GM12878 (cell line): ENCODE results near the gene ST7. TPM values are rescaled to one million over a fixed set of nuclear protein-coding genes. Genes with fewer than 3 reads are reported as not detected.
A peak's percentile ranks its signal among the peaks of the same experiment; 100 is the strongest.

Source experiments
- ATAC-seq: fragments of 200-7000 bp; cut with Tn5 transposase; 3 replicates; pipeline ENCODE4 v1.9.1; 2020; ENCODE audit warnings: mild to moderate bottlenecking, moderate library complexity
- BruUV-seq: library from RNA; stranded (reverse); fragments of 400-500 nt; replicated peaks from 2 replicates; lab custom pipeline; 2021; lab: Mats Ljungman, UMichigan
- CTCF ChIA-PET: fragments of 300-600 bp; sonication (Branson Sonifier 250); formaldehyde crosslinking; extraction: SDS; loops from one replicate; lab custom pipeline; 2021; ENCODE audit warnings: inconsistent platforms; lab: Yijun Ruan, JAX
- POLR2A ChIA-PET: fragments of 350-600 bp; formaldehyde crosslinking; extraction: SDS; loops from one replicate; lab custom pipeline; 2021; ENCODE audit warnings: inconsistent platforms; lab: Charles Lee
- RAD21 ChIA-PET: fragments of 300-600 bp; sonication (Branson Sonifier 250); formaldehyde crosslinking; loops from one replicate; lab custom pipeline; 2023; ENCODE audit warnings: antibody characterized with exemption; ENCODE audit not compliant: unreplicated experiment; lab: Charles Lee
- SMC1A ChIA-PET: fragments of 300-600 bp; sonication (Branson Sonifier 250); formaldehyde crosslinking; loops from one replicate; lab custom pipeline; 2023; ENCODE audit not compliant: unreplicated experiment, uncharacterized antibody; lab: Charles Lee
- DNase-seq: peaks from one replicate; pipeline ENCODE4 v3.0.0-alpha.2; 2011; ENCODE audit warnings: low read depth, low spot score
- FAIRE-seq: peaks from 3 replicates; lab custom pipeline; 2011; peaks lifted over from hg19 to GRCh38; lab: Jason Lieb, UNC
- H2AFZ ChIP-seq: 2 replicates; pipeline ENCODE4 v1.6.0; 2011; ENCODE audit warnings: low read depth, low read length, control low read depth; ENCODE audit not compliant: control insufficient read depth
- H3K27ac ChIP-seq: 2 replicates; pipeline ENCODE4 v1.5.1; 2011; ENCODE audit warnings: control low read depth; ENCODE audit not compliant: control insufficient read depth, insufficient read depth
- H3K27me3 ChIP-seq, 2 experiments: replicated peaks in 1 of 2; 2 replicates each; pipeline versions ENCODE4 v1.6.0 to v1.6.1; 2011; ENCODE audit warnings: low read length in 1 of 2; ENCODE audit not compliant: control insufficient read depth in 2 of 2, insufficient read depth in 2 of 2
- H3K36me3 ChIP-seq, 2 experiments: 2 replicates each; pipeline ENCODE4 v1.5.1; 2011; ENCODE audit warnings: low read length in 1 of 2; ENCODE audit not compliant: control insufficient read depth in 2 of 2, insufficient read depth in 2 of 2
- H3K4me1 ChIP-seq: 2 replicates; pipeline ENCODE4 v1.6.1; 2011; ENCODE audit warnings: mild to moderate bottlenecking, low read length, moderate library complexity, mixed read lengths; ENCODE audit not compliant: control insufficient read depth, insufficient read depth
- H3K4me2 ChIP-seq: 2 replicates; pipeline ENCODE4 v1.6.0; 2011; ENCODE audit warnings: control low read depth; ENCODE audit not compliant: control insufficient read depth, insufficient read depth
- H3K4me3 ChIP-seq: fragments of 200-600 bp; sonication (generic); 2 replicates; pipeline ENCODE4 v1.5.1; 2016
- H3K79me2 ChIP-seq: 2 replicates; pipeline ENCODE4 v1.6.0; 2011; ENCODE audit warnings: low read length; ENCODE audit not compliant: control insufficient read depth, insufficient read depth
- H3K9ac ChIP-seq: 2 replicates; pipeline ENCODE4 v1.8.0; 2011; ENCODE audit warnings: low read length, control low read depth, mixed read lengths; ENCODE audit not compliant: control insufficient read depth, insufficient read depth
- H3K9me3 ChIP-seq: replicated peaks from 3 replicates; pipeline ENCODE4 v1.5.1; 2011; ENCODE audit warnings: mild to moderate bottlenecking, low read length; ENCODE audit not compliant: control insufficient read depth, insufficient read depth
- H4K20me1 ChIP-seq: 2 replicates; pipeline ENCODE4 v1.6.0; 2011; ENCODE audit not compliant: control insufficient read depth, insufficient read depth
- ATF3 ChIP-seq: IDR thresholded peaks from 2 replicates; pipeline ENCODE4 v1.6.1; 2011; ENCODE audit warnings: low read depth, mild to moderate bottlenecking, low read length, moderate library complexity, borderline replicate concordance; ENCODE audit errors: extremely low read depth
- CREM ChIP-seq: IDR thresholded peaks from 2 replicates; pipeline ENCODE4 v1.6.1; 2014; ENCODE audit warnings: antibody characterized with exemption, low read depth
- CTCF ChIP-seq, 3 experiments: IDR thresholded peaks in 2 of 3; conservative IDR thresholded peaks in 1 of 3; 2 replicates each; pipeline ENCODE4 v1.5.1; 2011; ENCODE audit warnings: low read depth in 3 of 3, low read length in 3 of 3, mild to moderate bottlenecking in 3 of 3, control low read depth in 2 of 3, moderate library complexity in 2 of 3, inconsistent platforms in 1 of 3, mixed read lengths in 1 of 3; ENCODE audit not compliant: control insufficient read depth in 2 of 3, insufficient read depth in 1 of 3; ENCODE audit errors: extremely low read depth in 1 of 3
- EP300 ChIP-seq, 2 experiments: fragments of 150-350 bp in 1 of 2; IDR thresholded peaks; 2 replicates each; pipeline ENCODE4 v1.6.1; 2011 to 2012; ENCODE audit warnings: low read depth in 2 of 2, low read length in 2 of 2, borderline replicate concordance in 1 of 2, improper control_type of control experiment in 1 of 2, inconsistent platforms in 1 of 2; ENCODE audit not compliant: control insufficient read depth in 1 of 2
- RAD21 ChIP-seq: IDR thresholded peaks from 2 replicates; pipeline ENCODE4 v1.6.1; 2011; ENCODE audit warnings: mild to moderate bottlenecking, low read depth, low read length, moderate library complexity; ENCODE audit not compliant: insufficient read depth
- SMC3 ChIP-seq: IDR thresholded peaks from 2 replicates; pipeline ENCODE4 v1.6.1; 2011; ENCODE audit warnings: low read length, improper control_type of control experiment, borderline replicate concordance
- YY1 ChIP-seq: IDR thresholded peaks from 2 replicates; pipeline ENCODE4 v1.6.1; 2011; ENCODE audit warnings: low read depth, mild to moderate bottlenecking, low read length
- WGBS: methylation state at CpG from one replicate; pipeline ENCODE4 v1.1.6; 2016; ENCODE audit warnings: low lambda C conversion rate; ENCODE audit not compliant: insufficient replicate concordance, insufficient coverage; ENCODE audit errors: missing lambda C conversion rate; 5-methylcytosine and 5-hydroxymethylcytosine counted together
- in situ Hi-C: fragments of 300-500 bp; cut with MboI; formaldehyde crosslinking; loops from 9 replicates; pipeline ENCODE4 v1.14.3; 2018; ENCODE audit warnings: mixed read lengths
- intact Hi-C: fragments of 100-400 bp; cut with micrococcal nuclease; formaldehyde crosslinking; loops from one replicate; pipeline ENCODE4 v1.14.2; 2022; ENCODE audit not compliant: unreplicated experiment
- polyA plus RNA-seq, 11 experiments: library from polyadenylated mRNA; depleted of rRNA in 4 of 11; unstranded in 6 of 11; stranded (reverse) in 5 of 11; fragments of >200 nt; fragmentation: Nextera tagmentation in 4 of 11; fragmentation: Illumina TruSeq in 1 of 11; extraction: Ambion mirVana in 4 of 11; extraction: Trizol in 1 of 11; gene quantifications; 1 replicate in 1 of 11; 2 replicates in 10 of 11; pipeline versions ENCODE4 v1.2.1 to v1.2.3, GENCODE V29; 2011 to 2016; ENCODE audit warnings: inconsistent platforms in 2 of 11, missing spikeins in 2 of 11, low read depth in 1 of 11
- total RNA-seq, 4 experiments: library from RNA; depleted of rRNA in 3 of 4; stranded (reverse); fragments of >200 nt in 3 of 4; fragmentation: Illumina TruSeq in 1 of 4; extraction: Trizol in 1 of 4; gene quantifications; 2 replicates each; pipeline versions ENCODE4 v1.2.1 to v1.2.3, GENCODE V29; 2013 to 2021

Gene ST7
- total and polyA plus RNA-seq, 10 of the 15 experiments (the other 5 are each of a cell fraction or from before 2014, with no cell fraction given): 27.7 to 76.4 (median 53.6) TPM

GRCh38 chr7:117126676-117127075 is 173.4 kb downstream of the ST7 start (continued):
- TF ChIP-seq ATF3 (no peak), CREM (no peak)

- WGBS: 2% methylated on average over 2 of the region's 2 CpGs
- CTCF ChIA-PET: interaction anchor here (0.6 to 16.7 kb wide), 56 partner anchors 7 to 536 kb away, joined by 3 to 827 read pairs (median 5); no protein-coding TSS in a partner anchor
- POLR2A ChIA-PET: interaction anchor here (1.6 to 4.5 kb wide), 2 partner anchors 173 to 196 kb away, joined by 5 to 21 read pairs; no protein-coding TSS in a partner anchor
- TF ChIP-seq CTCF (IDR thresholded peaks at IDR 0.05 in 2 of 3, conservative IDR thresholded peaks at IDR 0.05 in 1 of 3; ENCODE audit: control insufficient read depth in 2 of 3, extremely low read depth in 1 of 3, insufficient read depth in 1 of 3, low read depth in 3 of 3, low read length in 3 of 3) (peak; percentile 56 to 66 (median 64); a peak in 5 of 6 replicates), YY1 (peak; percentile 34; the same call in 1 of the 2 replicates), EP300 (IDR thresholded peaks at IDR 0.05; ENCODE audit: borderline replicate concordance in 1 of 2, control insufficient read depth in 1 of 2, low read depth in 2 of 2, low read length in 2 of 2) (no peak), SMC3 (peak; percentile 82), RAD21 (peak; percentile 72)
- Histone ChIP-seq H2AFZ (no peak overlapping the region), H3K9ac (no peak overlapping the region), H3K4me2 (no peak overlapping the region), H3K4me3 (no peak overlapping the region), H3K36me3 (peaks cover 0 to 9% of the 10 kb centered on the region in 2 experiments; a peak in 2 of 4 replicates), H3K79me2 (peaks cover 3% of the 10 kb centered on the region), H3K4me1 (peaks cover 10% of the 10 kb centered on the region), H3K27me3 (no peaks in the 10 kb centered on the region), H4K20me1 (no peaks in the 10 kb centered on the region), H3K27ac (no peak overlapping the region), H3K9me3 (no peaks in the 10 kb centered on the region)
- DNase-seq (peak; percentile 23), ATAC-seq (peak; percentile 82), FAIRE-seq (peak; percentile 52)
- in situ Hi-C loops: loop anchor here (5.0 kb wide), 1 partner anchor 200 kb away; no protein-coding TSS in a partner anchor
- BruUV-seq: no TSS peak
- SMC1A ChIA-PET: interaction anchor here (0.5 to 15.4 kb wide), 22 partner anchors 8 to 262 kb away, joined by 3 to 527 read pairs (median 4); partner anchors contain the start of gene ST7
- intact Hi-C loops: loop anchor here (1.0 to 5.0 kb wide), 3 partner anchors 143 to 260 kb away; no protein-coding TSS in a partner anchor
- RAD21 ChIA-PET: interaction anchor here (0.6 to 16.7 kb wide), 27 partner anchors 7 to 1026 kb away, joined by 3 to 379 read pairs (median 4); partner anchors contain the start of gene ST7
These were observed 174.4 kb downstream of the ST7 start for GRCh38 chr7:117127585-117128168.
